ENCODE measurements around the gene HOXA2. TPM values are rescaled to one million over a fixed set of nuclear protein-coding genes. Genes with fewer than 3 reads are reported as not detected.
A peak's percentile ranks its signal among the peaks of the same experiment; 100 is the strongest.

The HOXA2 gene
- total and polyA plus RNA-seq, 12 donors: 0.41 to 5.7 (median 1.2) TPM; not detected in 1

DNA sequence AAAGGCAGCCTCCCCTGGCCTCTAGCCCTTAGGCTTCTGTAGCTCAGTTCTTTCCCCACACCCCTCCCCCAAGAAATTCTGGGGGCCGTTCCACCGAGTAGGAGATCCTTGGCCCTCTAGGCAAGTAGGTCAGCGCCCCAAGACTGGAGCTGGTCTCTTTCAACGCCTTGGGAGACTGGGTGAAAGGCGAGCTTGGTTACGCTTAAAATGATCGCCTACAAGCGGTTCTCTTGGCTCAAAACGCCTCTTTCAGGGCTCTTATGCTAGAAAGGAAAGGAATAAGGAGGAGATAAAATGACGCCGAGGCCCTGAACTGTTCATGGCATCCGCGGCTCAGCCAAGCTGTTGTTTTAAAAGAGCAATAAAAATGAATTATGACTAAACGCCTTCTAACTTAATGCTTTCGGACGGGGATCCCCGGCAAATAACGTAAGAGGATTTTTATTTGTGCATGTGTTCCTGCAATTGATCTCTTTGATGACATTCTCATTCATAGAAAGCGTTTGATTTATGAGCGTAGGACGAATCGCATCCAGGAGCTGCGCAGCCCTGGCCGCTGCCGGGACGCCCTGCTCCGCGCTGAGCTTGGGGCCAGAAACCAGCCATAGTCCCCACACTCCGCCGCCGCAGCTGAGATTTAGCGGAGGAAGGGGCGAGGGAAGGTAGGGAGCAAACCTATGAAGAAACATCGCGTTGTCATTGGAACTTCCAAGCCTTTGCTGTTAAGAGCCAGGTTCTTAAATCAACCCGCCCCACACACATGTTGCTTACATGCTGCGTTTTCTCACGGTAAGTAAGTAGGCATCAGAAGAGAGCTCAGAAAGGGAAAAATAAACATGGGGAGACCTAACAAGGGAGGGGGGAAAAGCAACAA is 3.7 kb downstream of the HOXA2 start:
- H3K27me3 ChIP-seq: no peaks in the 10 kb centered on the region
- no peaks in the 10 kb centered on the region for H3K9me3 ChIP-seq (replicated peaks in 1 of 3)
- no peaks in the 10 kb centered on the region for H3K36me3 ChIP-seq (replicated peaks in 1 of 2)
- DNase-seq: peak; percentile 66 to 87 (median 75)
- TF ChIP-seq POLR2A (IDR thresholded peaks at IDR 0.05): peak in 1 of 2 donors; percentile 56
- TF ChIP-seq, protein P1, sequence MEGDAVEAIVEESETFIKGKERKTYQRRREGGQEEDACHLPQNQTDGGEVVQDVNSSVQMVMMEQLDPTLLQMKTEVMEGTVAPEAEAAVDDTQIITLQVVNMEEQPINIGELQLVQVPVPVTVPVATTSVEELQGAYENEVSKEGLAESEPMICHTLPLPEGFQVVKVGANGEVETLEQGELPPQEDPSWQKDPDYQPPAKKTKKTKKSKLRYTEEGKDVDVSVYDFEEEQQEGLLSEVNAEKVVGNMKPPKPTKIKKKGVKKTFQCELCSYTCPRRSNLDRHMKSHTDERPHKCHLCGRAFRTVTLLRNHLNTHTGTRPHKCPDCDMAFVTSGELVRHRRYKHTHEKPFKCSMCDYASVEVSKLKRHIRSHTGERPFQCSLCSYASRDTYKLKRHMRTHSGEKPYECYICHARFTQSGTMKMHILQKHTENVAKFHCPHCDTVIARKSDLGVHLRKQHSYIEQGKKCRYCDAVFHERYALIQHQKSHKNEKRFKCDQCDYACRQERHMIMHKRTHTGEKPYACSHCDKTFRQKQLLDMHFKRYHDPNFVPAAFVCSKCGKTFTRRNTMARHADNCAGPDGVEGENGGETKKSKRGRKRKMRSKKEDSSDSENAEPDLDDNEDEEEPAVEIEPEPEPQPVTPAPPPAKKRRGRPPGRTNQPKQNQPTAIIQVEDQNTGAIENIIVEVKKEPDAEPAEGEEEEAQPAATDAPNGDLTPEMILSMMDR (IDR thresholded peaks at IDR 0.05): no peak
- peak overlapping the region; percentile 80 to 95 (median 86) for H3K27ac ChIP-seq
- peaks cover 22 to 41% of the 10 kb centered on the region in 2 donors for H3K4me1 ChIP-seq (replicated peaks in 1 of 2)
- 15 to 32% (median 16%) methylated on average over 29 to 38 of the region's 38 CpGs for WGBS, 4 donors
- intact Hi-C loops (cut with DNase I): loop anchor here in 1 of 2 donors (10.0 kb wide), 1 partner anchor 234 kb away; the partner anchor contains the start of gene SKAP2
- peak overlapping the region in 2 of 4 donors; percentile 39 to 76 for H3K4me3 ChIP-seq

DNA sequence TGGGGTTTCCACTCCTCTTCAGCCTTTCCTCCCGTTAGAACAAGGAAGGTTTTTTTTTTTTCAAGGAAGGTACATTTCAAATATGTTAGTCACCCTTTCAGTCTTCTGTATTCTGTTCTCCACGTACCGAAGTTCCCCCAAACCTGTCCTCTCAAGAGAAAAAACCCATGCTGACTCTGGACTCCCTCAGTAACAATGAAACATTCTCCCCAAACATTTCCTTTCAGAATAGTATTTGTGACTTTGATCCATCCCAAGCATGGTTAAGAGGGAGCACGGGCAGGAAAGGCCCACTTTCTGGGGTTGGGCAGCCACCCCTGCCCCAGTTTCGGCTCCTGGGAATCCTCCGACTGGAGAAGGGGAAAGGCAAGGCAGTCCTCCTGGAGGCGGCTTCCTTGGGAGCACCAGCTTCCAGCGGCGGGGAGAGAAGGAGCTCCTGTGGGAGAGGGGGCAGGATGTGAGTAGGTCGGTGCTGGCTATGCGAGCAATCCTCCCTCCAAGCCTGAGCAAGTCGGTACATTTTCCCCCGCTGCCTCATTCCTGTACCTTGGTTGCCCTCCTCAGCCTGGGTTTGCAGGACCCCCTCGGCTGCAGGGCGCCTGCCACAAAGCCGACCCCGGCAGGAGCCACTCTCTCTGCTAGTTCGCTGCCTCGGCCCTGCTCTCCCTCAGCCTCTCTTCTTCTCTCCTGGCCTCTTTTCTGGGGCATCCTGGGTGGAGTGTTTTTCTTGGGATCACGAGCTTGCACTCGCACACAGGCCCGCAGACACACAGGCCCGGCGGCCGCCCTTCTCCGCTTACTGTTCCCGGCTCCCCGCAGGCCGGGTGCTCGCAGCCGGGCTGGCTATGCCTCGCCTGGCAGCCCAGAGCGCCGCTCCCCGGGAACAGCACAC is 4.6 kb downstream of the HOXA2 start:
- no peaks in the 10 kb centered on the region for H3K27me3 ChIP-seq

DNA sequence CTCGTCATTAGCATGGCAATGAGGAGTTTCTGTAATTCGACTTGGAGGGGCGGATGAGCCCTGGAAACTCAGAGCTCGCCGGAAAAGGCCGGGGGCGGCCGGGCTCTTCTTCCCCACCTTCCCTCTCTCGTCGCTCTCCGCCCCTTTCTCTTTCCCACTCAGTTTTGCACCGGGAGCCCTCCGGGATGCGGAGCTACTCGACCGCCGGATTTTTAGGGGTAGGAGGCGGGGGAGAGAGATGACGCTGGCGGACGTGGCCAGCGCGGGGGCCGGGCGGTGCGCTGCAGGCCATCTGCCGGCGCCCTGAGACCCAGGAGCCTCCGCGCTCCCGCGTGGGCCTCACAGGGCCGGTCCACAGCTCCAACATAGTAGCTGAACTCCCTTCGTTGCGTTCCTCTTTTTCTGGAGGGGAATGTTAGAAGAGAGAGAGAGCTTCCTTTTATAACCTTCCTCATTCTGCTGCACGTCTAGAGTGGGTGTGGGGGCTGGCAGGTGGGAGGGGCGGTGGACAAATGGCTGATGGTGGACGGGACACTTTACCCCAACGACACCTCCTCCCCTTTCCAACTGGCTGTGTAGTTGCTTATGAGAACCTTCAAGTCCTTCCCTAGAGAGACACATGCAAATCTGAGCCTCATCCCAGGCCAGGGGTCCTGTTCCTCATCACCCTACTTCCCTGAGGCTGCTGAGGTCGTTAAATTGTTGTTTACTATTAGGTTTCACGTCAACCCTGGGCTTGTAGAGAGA is 5.5 kb downstream of the HOXA2 start:
- H3K4me1 ChIP-seq (replicated peaks in 1 of 2): peaks cover 22 to 28% of the 10 kb centered on the region in 2 donors
- DNase-seq: peak; percentile 51 to 71 (median 58)
- peak overlapping the region; percentile 51 to 83 (median 76) for H3K4me3 ChIP-seq
- no peaks in the 10 kb centered on the region for H3K36me3 ChIP-seq (replicated peaks in 1 of 2)
- H3K27ac ChIP-seq: peak overlapping the region; percentile 56 to 95 (median 85)
- no peaks in the 10 kb centered on the region for H3K27me3 ChIP-seq
- no peaks in the 10 kb centered on the region for H3K9me3 ChIP-seq (replicated peaks in 1 of 3)
- TF ChIP-seq, protein P1 (IDR thresholded peaks at IDR 0.05): no peak
- peak in 1 of 2 donors; percentile 42 for TF ChIP-seq POLR2A (IDR thresholded peaks at IDR 0.05)
- 0 to 1% (median 1%) methylated on average over 14 to 41 of the region's 41 CpGs for WGBS, 4 donors
- intact Hi-C loops (cut with DNase I): loop anchor here in 1 of 2 donors (10.0 kb wide), 1 partner anchor 232 kb away; the partner anchor contains the start of gene SKAP2

More for the DNA sequence above, 4.6 kb downstream of the HOXA2 start:
- H3K9me3 ChIP-seq (replicated peaks in 1 of 3): no peaks in the 10 kb centered on the region
- H3K36me3 ChIP-seq (replicated peaks in 1 of 2): no peaks in the 10 kb centered on the region
- peaks cover 22 to 38% of the 10 kb centered on the region in 2 donors for H3K4me1 ChIP-seq (replicated peaks in 1 of 2)
- 7 to 32% (median 16%) methylated on average over 21 to 35 of the region's 35 CpGs for WGBS, 4 donors
- peak overlapping the region; percentile 80 to 95 (median 86) for H3K27ac ChIP-seq
- no peak for TF ChIP-seq POLR2A (IDR thresholded peaks at IDR 0.05)
- TF ChIP-seq, protein P1 (IDR thresholded peaks at IDR 0.05): no peak
- intact Hi-C loops (cut with DNase I): loop anchor here in 1 of 2 donors (10.0 kb wide), 1 partner anchor 233 kb away; the partner anchor contains the start of gene SKAP2
- DNase-seq: peak in 2 of 7 donors; percentile 58 to 71
- H3K4me3 ChIP-seq: peak overlapping the region in 2 of 4 donors; percentile 39 to 76

Data from adrenal gland (tissue), 12 donors.